HepG2 (cell line): ENCODE data around the gene MYLK3. TPM values are rescaled to one million over a fixed set of nuclear protein-coding genes. Genes with fewer than 3 reads are reported as not detected.

Experiments
- FOXA3 ChIP-seq: IDR thresholded peaks from 2 replicates; pipeline ENCODE4 v1.6.1; 2016; ENCODE audit warnings: missing genetic modification reagents, missing compliant biosample characterization
- JARID2 ChIP-seq: sonication (generic); formaldehyde crosslinking; IDR thresholded peaks from 2 replicates; pipeline ENCODE4 v1.8.1; 2023; ENCODE audit warnings: missing genetic modification reagents, inconsistent platforms; ENCODE audit not compliant: insufficient replicate concordance
- JUND ChIP-seq: sonication (generic); formaldehyde crosslinking; IDR thresholded peaks from 2 replicates; pipeline ENCODE4 v1.8.0; 2022; ENCODE audit warnings: mild to moderate bottlenecking, missing genetic modification reagents
- KLF16 ChIP-seq, 2 experiments: sonication (generic) in 1 of 2; formaldehyde crosslinking in 1 of 2; IDR thresholded peaks; 2 replicates each; pipeline versions ENCODE4 v1.6.1 to v1.8.0; 2016 to 2023; ENCODE audit warnings: missing genetic modification reagents in 2 of 2, missing compliant biosample characterization in 1 of 2
- MEIS1 ChIP-seq: sonication (generic); formaldehyde crosslinking; IDR thresholded peaks from 2 replicates; pipeline ENCODE4 v1.9.0; 2021; ENCODE audit warnings: mild to moderate bottlenecking, missing genetic modification reagents, moderate library complexity, borderline replicate concordance
- MIER3 ChIP-seq: IDR thresholded peaks from 2 replicates; pipeline ENCODE4 v1.6.1; 2016; ENCODE audit warnings: missing compliant biosample characterization, borderline replicate concordance
- PHF5A ChIP-seq: IDR thresholded peaks from one replicate; pipeline ENCODE4 v1.6.1; 2018; ENCODE audit warnings: low read depth, missing genetic modification reagents; ENCODE audit not compliant: unreplicated experiment
- POLR2A ChIP-seq, 2 experiments: IDR thresholded peaks; 2 replicates each; pipeline ENCODE4 v1.6.1; 2011; ENCODE audit warnings: low read depth in 2 of 2, low read length in 2 of 2, mild to moderate bottlenecking in 1 of 2, moderate library complexity in 1 of 2; ENCODE audit not compliant: insufficient read depth in 1 of 2
- SAP130 ChIP-seq: IDR thresholded peaks from 2 replicates; pipeline ENCODE4 v1.6.1; 2016; ENCODE audit warnings: low read depth
- SMAD1 ChIP-seq: sonication (generic); formaldehyde crosslinking; IDR thresholded peaks from 2 replicates; pipeline ENCODE4 v1.4.0; 2020; ENCODE audit warnings: missing genetic modification reagents, low read depth, mild to moderate bottlenecking, borderline replicate concordance
- SOX5 ChIP-seq: IDR thresholded peaks from 2 replicates; pipeline ENCODE4 v1.6.1; 2016; ENCODE audit warnings: borderline replicate concordance
- TCF12 ChIP-seq, 2 experiments: fragments of 450-650 bp in 1 of 2; sonication (generic) in 1 of 2; formaldehyde crosslinking in 1 of 2; IDR thresholded peaks; 2 replicates each; pipeline versions ENCODE4 v1.6.1 to v1.8.0; 2017 to 2022; ENCODE audit warnings: antibody characterized with exemption in 1 of 2, mild to moderate bottlenecking in 1 of 2, missing genetic modification reagents in 1 of 2, moderate library complexity in 1 of 2
- ZNF382 ChIP-seq: sonication (generic); formaldehyde crosslinking; IDR thresholded peaks from 2 replicates; pipeline ENCODE4 v1.5.0; 2020; ENCODE audit warnings: missing genetic modification reagents, mild to moderate bottlenecking, borderline replicate concordance
- ZNF550 ChIP-seq: sonication (generic); formaldehyde crosslinking; IDR thresholded peaks from 2 replicates; pipeline ENCODE4 v1.4.0; 2020; ENCODE audit warnings: mild to moderate bottlenecking, missing genetic modification reagents, borderline replicate concordance
- polyA plus RNA-seq, 8 experiments: library from polyadenylated mRNA; depleted of rRNA in 3 of 8; stranded (reverse) in 7 of 8; unstranded in 1 of 8; fragments of >200 nt; fragmentation: Illumina TruSeq in 4 of 8; extraction: Trizol in 4 of 8; gene quantifications; 2 replicates each; pipeline versions ENCODE4 v1.2.1 to v1.2.3, GENCODE V29; 2011 to 2016; ENCODE audit warnings: low read depth in 4 of 8, missing spikeins in 1 of 8, mixed read lengths in 1 of 8; ENCODE audit not compliant: insufficient read depth in 1 of 8
- total RNA-seq, 5 experiments: library from RNA; depleted of rRNA; stranded (reverse); fragments of >200 nt; fragmentation: Illumina TruSeq; extraction: Trizol; gene quantifications; 2 replicates each; pipeline ENCODE4 v1.2.3, GENCODE V29; 2016; ENCODE audit warnings: low read depth in 1 of 5
- TF ChIP-seq, protein P1 (sequence below): sonication (generic); formaldehyde crosslinking; IDR thresholded peaks from 2 replicates; pipeline ENCODE4 v1.4.0; 2020; ENCODE audit warnings: missing genetic modification reagents, borderline replicate concordance
- TF ChIP-seq, protein P2 (sequence below): sonication (generic); formaldehyde crosslinking; IDR thresholded peaks from 2 replicates; pipeline ENCODE4 v1.8.1; 2023; ENCODE audit warnings: mild to moderate bottlenecking, missing genetic modification reagents
- TF ChIP-seq, protein P3 (sequence below): IDR thresholded peaks from 2 replicates; pipeline ENCODE4 v1.6.1; 2016
- TF ChIP-seq, protein P4 (sequence below), 2 experiments: sonication (generic) in 1 of 2; formaldehyde crosslinking in 1 of 2; IDR thresholded peaks; 2 replicates each; pipeline versions ENCODE4 v1.4.0 to v1.6.1; 2016 to 2020; ENCODE audit warnings: borderline replicate concordance in 1 of 2, low read depth in 1 of 2, mild to moderate bottlenecking in 1 of 2, missing genetic modification reagents in 1 of 2
- TF ChIP-seq, protein P5 (sequence below): sonication (generic); formaldehyde crosslinking; IDR thresholded peaks from 2 replicates; pipeline ENCODE4 v1.4.0; 2020; ENCODE audit warnings: mild to moderate bottlenecking, missing genetic modification reagents
- TF ChIP-seq, protein P6 (sequence below): IDR thresholded peaks from 2 replicates; pipeline ENCODE4 v1.6.1; 2016; ENCODE audit warnings: mild to moderate bottlenecking, missing biosample characterization, missing genetic modification reagents

Gene MYLK3
- total and polyA plus RNA-seq, 2 of the 13 experiments (the other 11 are each of a cell fraction or from before 2014, with no cell fraction given) = 0.04 to 0.18 TPM

DNA sequence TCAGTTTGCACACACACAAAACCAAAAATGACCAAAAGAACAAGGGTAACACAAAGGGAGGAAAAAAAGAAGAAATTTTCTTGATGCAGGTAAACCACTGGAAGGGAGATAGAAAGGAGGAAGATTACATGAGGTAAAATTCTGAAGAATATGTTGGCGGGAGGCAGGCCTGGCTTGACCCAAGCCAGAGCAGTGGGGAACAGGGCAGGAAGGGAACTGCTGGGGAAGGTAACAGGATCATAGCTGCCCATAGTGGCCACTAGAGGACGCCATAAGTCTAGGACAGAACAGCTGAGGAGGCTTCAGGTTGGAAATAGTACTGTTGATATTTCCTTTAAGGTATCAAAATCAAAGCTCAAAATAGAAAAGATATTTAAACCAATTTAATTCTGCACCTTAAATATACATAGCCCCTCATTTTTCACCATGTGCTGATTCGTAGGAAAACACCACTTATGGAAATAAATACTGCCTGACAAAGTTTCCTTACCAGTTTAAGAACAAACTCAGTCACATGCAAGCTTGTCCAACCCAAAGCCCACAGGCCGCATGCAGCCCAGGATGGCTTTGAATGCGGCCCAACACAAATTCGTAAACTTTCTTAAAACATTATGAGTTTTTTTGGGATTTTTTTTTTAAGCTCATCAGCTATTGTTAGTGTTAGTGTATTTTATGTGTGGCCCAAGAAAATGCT, 74.7 kb downstream of the MYLK3 start (continued):
- TF ChIP-seq, protein P1, sequence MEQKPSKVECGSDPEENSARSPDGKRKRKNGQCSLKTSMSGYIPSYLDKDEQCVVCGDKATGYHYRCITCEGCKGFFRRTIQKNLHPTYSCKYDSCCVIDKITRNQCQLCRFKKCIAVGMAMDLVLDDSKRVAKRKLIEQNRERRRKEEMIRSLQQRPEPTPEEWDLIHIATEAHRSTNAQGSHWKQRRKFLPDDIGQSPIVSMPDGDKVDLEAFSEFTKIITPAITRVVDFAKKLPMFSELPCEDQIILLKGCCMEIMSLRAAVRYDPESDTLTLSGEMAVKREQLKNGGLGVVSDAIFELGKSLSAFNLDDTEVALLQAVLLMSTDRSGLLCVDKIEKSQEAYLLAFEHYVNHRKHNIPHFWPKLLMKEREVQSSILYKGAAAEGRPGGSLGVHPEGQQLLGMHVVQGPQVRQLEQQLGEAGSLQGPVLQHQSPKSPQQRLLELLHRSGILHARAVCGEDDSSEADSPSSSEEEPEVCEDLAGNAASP (CRISPR knock-in tag) = 0 out of 2 replicates have a peak, but pooled peaks have one; percentile 28
- TF ChIP-seq TCF12 (IDR thresholded peaks at IDR 0.05) (no peak), TCF12 (CRISPR knock-in tag; IDR thresholded peaks at IDR 0.05) (no peak), JARID2 (CRISPR knock-in tag) (peak; percentile 60), FOXA3 (CRISPR knock-in tag) (peak; percentile 8; the same call in 1 of the 2 replicates), KLF16 (CRISPR knock-in tag; IDR thresholded peaks at IDR 0.05) (peak in 1 of 2 experiments; percentile 58; a peak in 1 of 4 replicates), JUND (no peak), PHF5A (CRISPR knock-in tag) (peak; percentile 60), ZNF550 (CRISPR knock-in tag) (no peak), SAP130 (CRISPR knock-in tag) (peak; percentile 54), POLR2A (IDR thresholded peaks at IDR 0.05; ENCODE audit: insufficient read depth in 1 of 2, low read depth in 2 of 2, low read length in 2 of 2) (no peak), MEIS1 (no peak), SMAD1 (CRISPR knock-in tag) (no peak), MIER3 (CRISPR knock-in tag) (0 out of 2 replicates have a peak, but pooled peaks have one; percentile 27), SOX5 (CRISPR knock-in tag) (0 out of 2 replicates have a peak, but pooled peaks have one; percentile 29), ZNF382 (no peak)
- TF ChIP-seq, protein P2, sequence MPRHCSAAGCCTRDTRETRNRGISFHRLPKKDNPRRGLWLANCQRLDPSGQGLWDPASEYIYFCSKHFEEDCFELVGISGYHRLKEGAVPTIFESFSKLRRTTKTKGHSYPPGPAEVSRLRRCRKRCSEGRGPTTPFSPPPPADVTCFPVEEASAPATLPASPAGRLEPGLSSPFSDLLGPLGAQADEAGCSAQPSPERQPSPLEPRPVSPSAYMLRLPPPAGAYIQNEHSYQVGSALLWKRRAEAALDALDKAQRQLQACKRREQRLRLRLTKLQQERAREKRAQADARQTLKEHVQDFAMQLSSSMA (CRISPR knock-in tag) = peak; percentile 25; the same call in 1 of the 2 replicates
- TF ChIP-seq, protein P3, sequence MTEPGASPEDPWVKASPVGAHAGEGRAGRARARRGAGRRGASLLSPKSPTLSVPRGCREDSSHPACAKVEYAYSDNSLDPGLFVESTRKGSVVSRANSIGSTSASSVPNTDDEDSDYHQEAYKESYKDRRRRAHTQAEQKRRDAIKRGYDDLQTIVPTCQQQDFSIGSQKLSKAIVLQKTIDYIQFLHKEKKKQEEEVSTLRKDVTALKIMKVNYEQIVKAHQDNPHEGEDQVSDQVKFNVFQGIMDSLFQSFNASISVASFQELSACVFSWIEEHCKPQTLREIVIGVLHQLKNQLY (CRISPR knock-in tag) = no peak
- TF ChIP-seq, protein P4, sequence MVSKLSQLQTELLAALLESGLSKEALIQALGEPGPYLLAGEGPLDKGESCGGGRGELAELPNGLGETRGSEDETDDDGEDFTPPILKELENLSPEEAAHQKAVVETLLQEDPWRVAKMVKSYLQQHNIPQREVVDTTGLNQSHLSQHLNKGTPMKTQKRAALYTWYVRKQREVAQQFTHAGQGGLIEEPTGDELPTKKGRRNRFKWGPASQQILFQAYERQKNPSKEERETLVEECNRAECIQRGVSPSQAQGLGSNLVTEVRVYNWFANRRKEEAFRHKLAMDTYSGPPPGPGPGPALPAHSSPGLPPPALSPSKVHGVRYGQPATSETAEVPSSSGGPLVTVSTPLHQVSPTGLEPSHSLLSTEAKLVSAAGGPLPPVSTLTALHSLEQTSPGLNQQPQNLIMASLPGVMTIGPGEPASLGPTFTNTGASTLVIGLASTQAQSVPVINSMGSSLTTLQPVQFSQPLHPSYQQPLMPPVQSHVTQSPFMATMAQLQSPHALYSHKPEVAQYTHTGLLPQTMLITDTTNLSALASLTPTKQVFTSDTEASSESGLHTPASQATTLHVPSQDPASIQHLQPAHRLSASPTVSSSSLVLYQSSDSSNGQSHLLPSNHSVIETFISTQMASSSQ (IDR thresholded peaks at IDR 0.05; ENCODE audit: low read depth) = no peak
- TF ChIP-seq, protein P4 (CRISPR knock-in tag; IDR thresholded peaks at IDR 0.05; ENCODE audit: borderline replicate concordance) = no peak
- TF ChIP-seq, protein P5, sequence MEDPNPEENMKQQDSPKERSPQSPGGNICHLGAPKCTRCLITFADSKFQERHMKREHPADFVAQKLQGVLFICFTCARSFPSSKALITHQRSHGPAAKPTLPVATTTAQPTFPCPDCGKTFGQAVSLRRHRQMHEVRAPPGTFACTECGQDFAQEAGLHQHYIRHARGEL (CRISPR knock-in tag) = no peak
- TF ChIP-seq, protein P6, sequence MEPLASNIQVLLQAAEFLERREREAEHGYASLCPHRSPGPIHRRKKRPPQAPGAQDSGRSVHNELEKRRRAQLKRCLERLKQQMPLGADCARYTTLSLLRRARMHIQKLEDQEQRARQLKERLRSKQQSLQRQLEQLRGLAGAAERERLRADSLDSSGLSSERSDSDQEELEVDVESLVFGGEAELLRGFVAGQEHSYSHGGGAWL = 0 out of 2 replicates have a peak, but pooled peaks have one; percentile 41
